Lower leg skin (tissue), 4 donors: ENCODE measurements around the gene LYSMD3. TPM values are rescaled to one million over a fixed set of nuclear protein-coding genes. Genes with fewer than 3 reads are reported as not detected.
A peak's percentile ranks its signal among the peaks of the same experiment; 100 is the strongest.

Experiments used
- DNase-seq, 2 donors: peaks; one replicate each; pipeline ENCODE4 v3.0.0-alpha.2; 2019; ENCODE audit warnings: low spot score in 2 of 2
- H3K4me3 ChIP-seq: fragments of 200-600 bp; sonication (generic); 2 replicates; pipeline ENCODE4 v1.5.1; 2017; ENCODE audit warnings: mild to moderate bottlenecking, low read depth; ENCODE audit not compliant: poor library complexity, severe bottlenecking
- POLR2A ChIP-seq, 2 donors: fragments of 450-650 bp; IDR thresholded peaks; one replicate each; pipeline ENCODE4 v1.6.1; 2016 to 2017; ENCODE audit warnings: antibody characterized with exemption in 2 of 2, mild to moderate bottlenecking in 1 of 2, moderate library complexity in 1 of 2
- WGBS, 2 donors: methylation state at CpG; one replicate each; pipeline ENCODE4 v1.1.5; 2018; 5-methylcytosine and 5-hydroxymethylcytosine counted together
- intact Hi-C: fragments of 100-400 bp; cut with DNase I; formaldehyde crosslinking; loops from one replicate; pipeline ENCODE4 v1.15.0; 2023; ENCODE audit warnings: low total_unique reads
- total RNA-seq, 4 donors: library from RNA; depleted of rRNA; stranded (reverse); fragments of >200 nt; gene quantifications; one replicate each; pipeline ENCODE4 v1.1.0, GENCODE V29; 2016
- TF ChIP-seq, protein P1 (sequence below), 3 donors: fragments of 450-650 bp; IDR thresholded peaks; one replicate each; pipeline ENCODE4 v1.5.1; 2016; ENCODE audit warnings: antibody characterized with exemption in 3 of 3, mild to moderate bottlenecking in 3 of 3, moderate library complexity in 2 of 3

Gene LYSMD3
- total RNA-seq, 4 donors from 2014 or later: 5.4 to 10.1 (median 7.4) TPM

DNA sequence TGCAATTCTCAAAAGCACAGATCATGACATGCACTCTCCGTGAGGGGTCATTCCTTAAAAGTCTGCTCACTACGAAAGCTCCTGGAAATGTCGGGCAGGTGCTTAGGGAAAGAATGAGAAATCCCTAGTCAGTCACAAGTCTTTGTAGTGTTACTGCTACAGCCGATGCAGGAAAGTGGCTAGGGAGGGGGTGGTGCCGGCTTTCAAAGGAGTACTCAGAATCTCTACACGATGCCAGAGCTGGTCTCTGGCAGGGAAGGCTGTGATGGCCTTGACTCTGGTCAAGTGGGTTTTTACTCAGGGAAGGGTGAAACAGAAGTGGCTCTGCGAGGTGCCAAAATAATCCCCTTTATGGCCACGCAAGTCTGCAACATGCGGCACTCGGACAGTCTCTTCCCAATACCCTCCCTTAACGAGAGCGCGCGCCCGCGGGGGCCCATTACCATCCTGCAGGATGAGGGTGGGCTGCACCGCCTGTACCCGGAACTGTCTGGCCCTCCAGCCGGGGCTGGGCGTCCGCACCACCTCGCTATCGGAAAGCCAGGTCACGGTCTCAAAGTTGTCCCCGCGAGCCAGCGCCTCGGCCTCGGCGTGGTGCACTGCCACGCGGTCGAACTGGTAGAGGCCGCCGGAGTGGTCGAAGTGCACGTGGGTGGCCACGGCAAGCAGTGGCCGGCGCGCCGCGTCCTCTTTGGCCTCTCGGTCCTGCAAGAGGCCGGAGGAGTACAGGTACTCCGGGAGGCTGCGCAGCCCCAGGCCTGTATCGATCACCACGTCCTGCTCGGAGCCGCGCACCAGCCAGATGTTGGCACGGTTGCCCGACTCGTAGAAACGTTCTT, 55.8 kb downstream of the LYSMD3 start:
- peak overlapping the region; percentile 88 for H3K4me3 ChIP-seq
- TF ChIP-seq, protein P1, sequence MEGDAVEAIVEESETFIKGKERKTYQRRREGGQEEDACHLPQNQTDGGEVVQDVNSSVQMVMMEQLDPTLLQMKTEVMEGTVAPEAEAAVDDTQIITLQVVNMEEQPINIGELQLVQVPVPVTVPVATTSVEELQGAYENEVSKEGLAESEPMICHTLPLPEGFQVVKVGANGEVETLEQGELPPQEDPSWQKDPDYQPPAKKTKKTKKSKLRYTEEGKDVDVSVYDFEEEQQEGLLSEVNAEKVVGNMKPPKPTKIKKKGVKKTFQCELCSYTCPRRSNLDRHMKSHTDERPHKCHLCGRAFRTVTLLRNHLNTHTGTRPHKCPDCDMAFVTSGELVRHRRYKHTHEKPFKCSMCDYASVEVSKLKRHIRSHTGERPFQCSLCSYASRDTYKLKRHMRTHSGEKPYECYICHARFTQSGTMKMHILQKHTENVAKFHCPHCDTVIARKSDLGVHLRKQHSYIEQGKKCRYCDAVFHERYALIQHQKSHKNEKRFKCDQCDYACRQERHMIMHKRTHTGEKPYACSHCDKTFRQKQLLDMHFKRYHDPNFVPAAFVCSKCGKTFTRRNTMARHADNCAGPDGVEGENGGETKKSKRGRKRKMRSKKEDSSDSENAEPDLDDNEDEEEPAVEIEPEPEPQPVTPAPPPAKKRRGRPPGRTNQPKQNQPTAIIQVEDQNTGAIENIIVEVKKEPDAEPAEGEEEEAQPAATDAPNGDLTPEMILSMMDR (IDR thresholded peaks at IDR 0.05): no peak
- TF ChIP-seq POLR2A (IDR thresholded peaks at IDR 0.05): no peak
- intact Hi-C loops: no loop called here
- DNase-seq: peak in 1 of 2 donors; percentile 34
- WGBS, 2 donors: 1% methylated on average over 27 to 43 of the region's 56 CpGs

DNA sequence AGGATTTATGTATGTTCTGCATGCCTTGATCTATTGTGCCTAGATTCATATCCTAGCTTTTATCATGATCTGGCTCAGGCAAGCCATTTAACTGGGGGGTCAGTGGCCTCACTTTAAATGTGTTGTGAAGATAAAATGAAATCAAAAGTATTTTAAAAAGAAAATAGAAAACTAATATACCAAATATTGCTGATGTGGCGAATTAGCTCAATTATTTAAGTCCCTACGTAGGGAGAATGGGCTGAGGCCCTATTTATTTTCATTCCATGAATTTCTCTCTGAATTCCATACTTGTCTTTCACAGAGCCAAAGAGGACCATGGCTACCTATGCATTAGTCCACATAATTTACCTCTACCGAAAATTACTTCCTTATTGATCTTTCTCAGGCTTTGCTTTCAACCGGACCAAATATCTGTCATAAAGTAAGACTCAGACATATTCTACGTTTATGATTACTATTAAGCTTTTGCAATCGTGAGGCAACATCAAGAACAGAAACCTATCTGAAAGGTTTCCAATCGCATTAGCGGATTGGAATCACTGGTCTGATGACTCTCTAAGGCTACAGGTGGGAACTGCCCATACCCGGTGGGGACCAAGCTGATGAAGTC, 56.5 kb downstream of the LYSMD3 start:
- no peak overlapping the region for H3K4me3 ChIP-seq
- DNase-seq: no peak
- 34 to 38% methylated on average over 9 of the region's 9 CpGs for WGBS, 2 donors
- TF ChIP-seq POLR2A (IDR thresholded peaks at IDR 0.05): no peak
- TF ChIP-seq, protein P1 (IDR thresholded peaks at IDR 0.05): no peak
- intact Hi-C loops: no loop called here

Other genes starting within 250 kb of the LYSMD3 start
- 10 to 100 TPM in 2 of 4 donors, 1 to 10 TPM in 2; 6.3 to 12.4 (median 8.6) TPM for gene CETN3, start 119.8 kb downstream of the LYSMD3 start, total RNA-seq
- 1 to 10 TPM; 6.1 to 6.9 (median 6.3) TPM for gene MBLAC2, start 54.8 kb downstream of the LYSMD3 start, total RNA-seq
- 1 to 10 TPM in 3 of 4 donors, under 1 TPM in 1; 0.96 to 5.6 (median 1.7) TPM for gene POLR3G, start 54.7 kb downstream of the LYSMD3 start, total RNA-seq
- gene ADGRV1, start 29.2 kb upstream of the LYSMD3 start, total RNA-seq: 1 to 10 TPM; 1.2 to 4.0 (median 2.7) TPM